Right cardiac atrium (tissue), 5 donors: ENCODE data around the gene DAP3. TPM values are rescaled to one million over a fixed set of nuclear protein-coding genes. Genes with fewer than 3 reads are reported as not detected.
"Not testable (repeated sequence)": the region's sequence is repeated elsewhere in the genome, so short reads cannot be mapped to it uniquely, and the experiment has no call there.

Experiments used
- ATAC-seq, 2 donors: fragments of 200-7000 bp; cut with Tn5 transposase; one replicate each; pipeline versions ENCODE4 v1.8.0 to v1.9.1; 2020; ENCODE audit warnings: moderate library complexity in 2 of 2, mild to moderate bottlenecking in 1 of 2
- DNase-seq, 3 donors: peaks; one replicate each; pipeline ENCODE4 v3.0.0-alpha.2; 2020
- H3K27ac ChIP-seq: one replicate; pipeline ENCODE4 v1.5.1; 2013; ENCODE audit warnings: mild to moderate bottlenecking, low read length, control low read depth, moderate library complexity
- H3K27me3 ChIP-seq: one replicate; pipeline ENCODE4 v1.6.1; 2013; ENCODE audit not compliant: control insufficient read depth, insufficient read depth
- H3K4me1 ChIP-seq: one replicate; pipeline ENCODE4 v1.6.1; 2013; ENCODE audit warnings: low read length; ENCODE audit not compliant: control insufficient read depth, insufficient read depth
- H3K4me3 ChIP-seq: one replicate; pipeline ENCODE4 v1.5.1; 2013; ENCODE audit warnings: low read length, control low read depth
- H3K9me3 ChIP-seq: one replicate; pipeline ENCODE4 v1.6.1; 2013; ENCODE audit warnings: low read length; ENCODE audit not compliant: control insufficient read depth
- WGBS: extraction: QIAGEN DNeasy Blood & Tissue Kit; methylation state at CpG from one replicate; pipeline ENCODE4 v1.1.7; 2013; 5-methylcytosine and 5-hydroxymethylcytosine counted together
- intact Hi-C, 4 donors: fragments of 100-400 bp; cut with DNase I; formaldehyde crosslinking; loops; one replicate each; pipeline versions ENCODE4 v1.11.0 to v1.14.0; 2022 to 2023
- polyA plus RNA-seq: library from polyadenylated mRNA; stranded (reverse); fragments of 200-250 nt; gene quantifications from one replicate; pipeline ENCODE4 v1.2.3, GENCODE V29; 2013
- total RNA-seq, 4 donors: library from RNA; stranded (reverse); fragmentation: NEBNext Ultra II Directional; extraction: Animal tissue kit (Norgen Biotek cat#: 25700); gene quantifications; one replicate each; pipeline ENCODE4 v1.2.1, GENCODE V29; 2021
- donor health status: healthy with polysubstance abuse.
- donor health status: DM: no; HTN: yes; CAD: no.
- donor health status: DM: no; HTN: no; CAD: no.
- donor health status: DM: no; HTN: yes; CAD: no; lungs with severe emphysema.
- donor health status: DM: yes; HTN: yes; CAD: no.

DAP3 gene
- total and polyA plus RNA-seq, 5 donors, result 83.5 to 91.9 (median 88.5) TPM

GRCh38 chr1:155681776-155682175 lies 7.1 kb upstream of the DAP3 start:
- ATAC-seq, result no peak
- Histone ChIP-seq H3K4me1 (peaks cover 7% of the 10 kb centered on the region), H3K27ac (no peak overlapping the region), H3K4me3 (no peak overlapping the region), H3K9me3 (no peaks in the 10 kb centered on the region), H3K27me3 (no peaks in the 10 kb centered on the region)
- 84% methylated on average over 2 of the region's 2 CpGs for WGBS
- no peak for DNase-seq
- intact Hi-C loops, result no loop called here

DNA sequence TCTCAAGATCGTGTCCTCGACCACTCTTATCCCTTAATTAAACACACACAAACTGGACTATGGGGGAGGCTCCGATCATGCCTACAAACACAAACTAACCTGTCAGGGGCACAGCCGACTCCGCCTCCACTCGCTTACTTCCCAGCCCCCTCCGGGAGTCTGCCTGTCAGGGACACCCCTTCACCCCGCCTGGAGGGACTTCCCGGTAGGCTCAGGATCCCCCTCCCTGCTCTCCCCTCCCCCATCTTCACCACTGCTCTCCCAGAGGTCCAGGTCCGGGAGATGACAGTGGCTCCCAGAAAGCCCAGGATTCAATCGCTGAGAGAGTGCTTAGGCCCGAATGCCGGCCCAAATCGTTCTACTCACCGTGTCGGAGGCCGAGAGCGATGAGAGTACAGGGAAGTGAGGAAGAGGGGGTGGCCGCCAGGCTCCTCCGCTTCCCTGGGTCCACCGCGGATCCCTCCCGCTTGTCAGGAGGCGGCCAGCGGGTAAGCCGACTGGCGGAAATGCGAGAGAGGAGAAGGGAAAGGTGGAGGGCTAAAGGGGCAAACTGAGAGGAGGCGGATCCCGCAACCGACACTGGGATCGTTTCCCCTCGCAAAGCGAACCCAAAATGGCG lies 1.1 kb upstream of the DAP3 start:
- intact Hi-C loops, H3K27me3 ChIP-seq, H3K9me3 ChIP-seq: not testable (repeated sequence)
- DNase-seq, result peak in 2 of 3 donors; percentile 18 to 50
- Histone ChIP-seq H3K4me1 (peaks cover 10% of the 10 kb centered on the region), H3K4me3 (peak overlapping the region; percentile 78), H3K27ac (peak overlapping the region; percentile 89)
- peak; percentile 41 to 67 for ATAC-seq
- WGBS, result under 1% methylated on average over 28 of the region's 35 CpGs

DNA sequence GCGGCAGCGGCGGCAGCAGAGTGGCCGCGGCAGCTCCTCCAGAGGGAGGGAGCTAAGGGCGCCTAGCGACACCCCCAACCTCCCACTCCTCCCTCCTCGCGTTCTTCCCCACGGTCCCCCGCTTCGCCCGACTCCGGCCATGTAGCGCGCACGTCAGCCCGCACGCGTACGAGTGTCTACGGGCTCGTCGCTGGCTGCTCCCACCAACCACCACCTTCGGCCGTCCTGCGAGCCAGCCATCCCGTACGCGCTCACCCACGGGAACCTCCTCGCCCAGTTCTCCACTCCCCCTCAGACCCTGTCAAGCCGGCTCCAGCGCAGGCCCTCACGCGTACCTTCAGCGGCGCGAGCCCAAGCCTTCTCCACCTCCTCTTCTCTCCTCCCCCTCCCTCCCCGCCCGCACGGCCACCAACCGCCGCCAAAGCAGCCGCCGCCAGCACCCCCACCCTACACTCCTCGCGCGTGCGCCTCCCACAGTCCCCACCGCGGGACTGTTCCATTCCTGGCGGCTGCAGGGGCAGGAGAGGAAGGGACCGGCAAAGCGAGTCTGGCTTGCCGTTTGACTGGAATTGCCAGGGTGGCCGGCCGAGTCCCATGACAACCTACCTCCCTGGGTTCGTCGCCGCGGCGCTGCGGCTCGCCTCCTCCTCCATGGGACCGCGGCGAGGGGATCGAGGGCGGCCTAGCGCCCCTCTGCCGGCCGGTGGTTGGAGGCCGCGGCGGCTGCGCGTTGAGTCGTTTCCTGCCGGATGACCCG lies 389 bp upstream of the DAP3 start, which contains the start of gene YY1AP1:
YY1AP1 (minus strand) TSS at position 451 of the 757 bp plus-strand sequence. CDS start 8,338 bp downstream, outside the sequence.
- H3K27ac ChIP-seq, result peak within 1 kb of the TSS; percentile 89
- under 1% methylated on average over 81 of the region's 81 CpGs for WGBS
- H3K4me3 ChIP-seq, result peak within 1 kb of the TSS; percentile 78
- peaks cover 8% of the 10 kb centered on the region for H3K4me1 ChIP-seq
- peak; percentile 94 to 97 (median 96) for DNase-seq
- no peaks in the 10 kb centered on the region for H3K27me3 ChIP-seq
- intact Hi-C loops, result no loop called here
- peak; percentile 97 to 98 for ATAC-seq
- H3K9me3 ChIP-seq, result no peaks in the 10 kb centered on the region

GRCh38 chr1:155691992-155692528 lies 3.2 kb downstream of the DAP3 start:
- ATAC-seq (no peak), DNase-seq (no peak)
- intact Hi-C loops, result no loop called here
- Histone ChIP-seq H3K9me3 (no peaks in the 10 kb centered on the region), H3K4me3 (no peak overlapping the region), H3K27me3 (no peaks in the 10 kb centered on the region), H3K27ac (no peak overlapping the region), H3K4me1 (peaks cover 9% of the 10 kb centered on the region)
- 84% methylated on average over 8 of the region's 8 CpGs for WGBS

- H3K27ac ChIP-seq, result no peak overlapping the region
- intact Hi-C loops, result no loop called here
- 79% methylated on average over 7 of the region's 7 CpGs for WGBS
- peaks cover 9% of the 10 kb centered on the region for H3K4me1 ChIP-seq
- DNase-seq, result no peak
- no peaks in the 10 kb centered on the region for H3K27me3 ChIP-seq
- no peaks in the 10 kb centered on the region for H3K9me3 ChIP-seq
- no peak for ATAC-seq
- H3K4me3 ChIP-seq, result no peak overlapping the region
Observed at GRCh38 chr1:155694167-155694566, 5.3 kb downstream of the DAP3 start.

- H3K27ac ChIP-seq, result no peak overlapping the region
- no peaks in the 10 kb centered on the region for H3K9me3 ChIP-seq
- WGBS, result 19% methylated on average over 4 of the region's 4 CpGs
- H3K4me1 ChIP-seq, result peaks cover 9% of the 10 kb centered on the region
- H3K4me3 ChIP-seq, result no peak overlapping the region
- DNase-seq, result no peak
- intact Hi-C loops, result no loop called here
- no peaks in the 10 kb centered on the region for H3K27me3 ChIP-seq
- peak in 1 of 2 donors; percentile 17 for ATAC-seq
Observed at GRCh38 chr1:155695072-155695471, 6.2 kb downstream of the DAP3 start.

- H3K4me3 ChIP-seq, result no peak overlapping the region
- H3K27ac ChIP-seq, result no peak overlapping the region
Observed at GRCh38 chr1:155695608-155696007, 6.7 kb downstream of the DAP3 start.

GRCh38 chr1:155696524-155696923 lies 7.6 kb downstream of the DAP3 start:
- Histone ChIP-seq H3K4me1 (peaks cover 6% of the 10 kb centered on the region), H3K27ac (no peak overlapping the region), H3K9me3 (no peaks in the 10 kb centered on the region), H3K27me3 (no peaks in the 10 kb centered on the region), H3K4me3 (no peak overlapping the region)
- DNase-seq, result no peak
- ATAC-seq, result no peak
- intact Hi-C loops, result no loop called here

More at GRCh38 chr1:155695608-155696007, 6.7 kb downstream of the DAP3 start:
- no peaks in the 10 kb centered on the region for H3K27me3 ChIP-seq
- H3K4me1 ChIP-seq, result peaks cover 6% of the 10 kb centered on the region
- 95% methylated on average over 3 of the region's 3 CpGs for WGBS
- DNase-seq, result no peak
- intact Hi-C loops, result no loop called here
- no peak for ATAC-seq
- H3K9me3 ChIP-seq, result no peaks in the 10 kb centered on the region

DNA sequence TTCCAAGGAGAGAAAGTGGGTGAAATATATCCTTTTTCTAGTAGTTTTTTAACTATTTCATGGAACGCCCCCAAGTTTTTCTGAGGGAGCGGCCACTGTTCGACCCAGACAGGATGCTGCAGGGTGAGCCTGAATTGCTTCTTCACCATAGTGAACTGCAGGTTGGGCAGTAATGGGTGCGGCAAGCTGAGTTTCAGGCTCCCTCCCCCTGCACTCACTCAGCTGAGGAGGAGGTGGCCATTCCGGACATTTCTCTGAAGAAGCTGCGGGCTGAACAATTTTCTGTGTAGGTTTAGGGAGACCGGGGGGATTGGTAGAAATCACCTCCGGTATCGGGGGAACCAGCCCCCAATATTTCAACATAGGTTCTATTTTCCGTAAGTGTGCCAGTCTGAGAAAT lies 8.2 kb downstream of the DAP3 start:
- Histone ChIP-seq H3K27me3 (no peaks in the 10 kb centered on the region), H3K9me3 (no peaks in the 10 kb centered on the region), H3K4me3 (no peak overlapping the region), H3K4me1 (peaks cover 6% of the 10 kb centered on the region), H3K27ac (no peak overlapping the region)
- 96% methylated on average over 10 of the region's 10 CpGs for WGBS
- DNase-seq (no peak), ATAC-seq (no peak)
- intact Hi-C loops, result no loop called here

- intact Hi-C loops, ATAC-seq, H3K27me3 ChIP-seq, DNase-seq, H3K9me3 ChIP-seq, H3K27ac ChIP-seq, H3K4me3 ChIP-seq, H3K4me1 ChIP-seq: not testable (repeated sequence)
- 87% methylated on average over 11 of the region's 11 CpGs for WGBS
Observed at GRCh38 chr1:155697616-155698015, 8.7 kb downstream of the DAP3 start.

DNA sequence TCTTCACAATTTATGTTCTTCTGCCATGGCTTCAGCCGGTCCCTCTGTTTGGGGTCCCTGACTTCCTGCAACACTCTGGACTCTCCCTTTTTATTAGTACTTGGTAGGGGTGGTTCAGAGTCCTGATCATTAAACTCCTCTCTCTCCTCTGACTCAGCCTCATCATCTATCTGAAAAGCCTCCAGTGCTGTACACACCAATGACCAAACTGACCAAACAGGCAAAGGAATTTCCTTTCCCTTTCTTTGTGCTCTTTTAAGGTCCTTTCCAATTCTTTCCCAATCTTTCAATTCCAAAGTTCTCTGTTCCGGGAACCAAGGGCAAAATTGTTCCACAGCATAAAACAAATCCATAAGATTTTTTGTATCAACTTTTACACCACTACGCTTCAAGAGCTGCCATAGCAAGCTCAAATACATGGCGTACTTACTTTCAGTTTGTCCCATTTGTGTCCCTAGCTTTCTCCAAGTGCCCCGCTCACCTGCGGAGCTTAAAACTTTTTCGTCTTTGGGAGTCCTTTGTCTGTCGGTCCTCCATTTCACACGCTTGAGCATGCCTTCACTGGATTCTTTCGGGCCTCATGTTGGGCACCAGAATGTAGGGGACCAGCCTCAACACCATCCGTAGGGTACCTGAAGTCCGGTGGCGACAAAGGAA lies 9.6 kb downstream of the DAP3 start:
- ATAC-seq (no peak), DNase-seq (no peak)
- Histone ChIP-seq H3K4me3 (no peak overlapping the region), H3K9me3 (no peaks in the 10 kb centered on the region), H3K4me1 (peaks cover 6% of the 10 kb centered on the region), H3K27me3 (no peaks in the 10 kb centered on the region), H3K27ac (no peak overlapping the region)
- intact Hi-C loops, result no loop called here
- WGBS, result 93% methylated on average over 13 of the region's 13 CpGs
